Astrocyte of the spinal cord (primary cell): Measurements from ENCODE around the gene KDELR3.
A peak's percentile ranks its signal among the peaks of the same experiment; 100 is the strongest.

Experiments
- DNase-seq: peaks from one replicate; pipeline ENCODE4 v3.0.0; 2011; ENCODE audit warnings: low read depth, low spot score
- H3K4me3 ChIP-seq: 2 replicates; pipeline ENCODE4 v1.5.1; 2011; ENCODE audit warnings: low read depth, mild to moderate bottlenecking, low read length, moderate library complexity
- CTCF ChIP-seq: IDR thresholded peaks from 2 replicates; pipeline ENCODE4 v1.5.1; 2012; ENCODE audit warnings: low read depth, mild to moderate bottlenecking, low read length, inconsistent platforms
- in situ Hi-C: cut with HindIII; loops from 2 replicates; pipeline ENCODE4 v1.10.0; 2017; ENCODE audit warnings: low sequenced_read_pairs

Gene KDELR3

GRCh38 chr22:38429499-38430068 is 38.3 kb upstream of the KDELR3 start:
- no peak for TF ChIP-seq CTCF
- peak; percentile 10 for DNase-seq
- H3K4me3 ChIP-seq, result no peak overlapping the region
- in situ Hi-C loops, result no loop called here

GRCh38 chr22:38431266-38432010 is 36.5 kb upstream of the KDELR3 start:
- DNase-seq, result no peak
- in situ Hi-C loops, result no loop called here
- no peak for TF ChIP-seq CTCF
- H3K4me3 ChIP-seq, result no peak overlapping the region

GRCh38 chr22:38432264-38432663 is 35.6 kb upstream of the KDELR3 start:
- no peak overlapping the region for H3K4me3 ChIP-seq
- DNase-seq, result no peak
- TF ChIP-seq CTCF, result no peak
- in situ Hi-C loops, result no loop called here

GRCh38 chr22:38433871-38434270 is 34.0 kb upstream of the KDELR3 start:
- H3K4me3 ChIP-seq, result no peak overlapping the region
- DNase-seq, result no peak
- TF ChIP-seq CTCF, result no peak
- in situ Hi-C loops, result no loop called here

- TF ChIP-seq CTCF, result no peak
- in situ Hi-C loops, result no loop called here
- no peak for DNase-seq
- no peak overlapping the region for H3K4me3 ChIP-seq
Observed at GRCh38 chr22:38435010-38435409, 32.9 kb upstream of the KDELR3 start.

GRCh38 chr22:38435965-38436364 is 31.9 kb upstream of the KDELR3 start:
- H3K4me3 ChIP-seq, result no peak overlapping the region
- no peak for TF ChIP-seq CTCF
- in situ Hi-C loops, result no loop called here
- no peak for DNase-seq
